Hematopoietic multipotent progenitor cell (in vitro differentiated cells): ENCODE measurements around the gene CENPX. TPM values are rescaled to one million over a fixed set of nuclear protein-coding genes. Genes with fewer than 3 reads are reported as not detected.

Source experiments
- DNase-seq, 3 donors: peaks; one replicate each; pipeline ENCODE4 v3.0.0-alpha.2; 2011 to 2015; ENCODE audit warnings: low read depth in 2 of 3, low spot score in 2 of 3
- total RNA-seq: library from RNA; depleted of rRNA; stranded (reverse); fragments of >200 nt; gene quantifications from one replicate; pipeline ENCODE4 v1.2.3, GENCODE V29; 2012

Gene CENPX
- total RNA-seq, 1 donor = 32.3 TPM

- no peak for DNase-seq
Observed at GRCh38 chr17:82000803-82001570, 21.7 kb downstream of the CENPX start.

DNA sequence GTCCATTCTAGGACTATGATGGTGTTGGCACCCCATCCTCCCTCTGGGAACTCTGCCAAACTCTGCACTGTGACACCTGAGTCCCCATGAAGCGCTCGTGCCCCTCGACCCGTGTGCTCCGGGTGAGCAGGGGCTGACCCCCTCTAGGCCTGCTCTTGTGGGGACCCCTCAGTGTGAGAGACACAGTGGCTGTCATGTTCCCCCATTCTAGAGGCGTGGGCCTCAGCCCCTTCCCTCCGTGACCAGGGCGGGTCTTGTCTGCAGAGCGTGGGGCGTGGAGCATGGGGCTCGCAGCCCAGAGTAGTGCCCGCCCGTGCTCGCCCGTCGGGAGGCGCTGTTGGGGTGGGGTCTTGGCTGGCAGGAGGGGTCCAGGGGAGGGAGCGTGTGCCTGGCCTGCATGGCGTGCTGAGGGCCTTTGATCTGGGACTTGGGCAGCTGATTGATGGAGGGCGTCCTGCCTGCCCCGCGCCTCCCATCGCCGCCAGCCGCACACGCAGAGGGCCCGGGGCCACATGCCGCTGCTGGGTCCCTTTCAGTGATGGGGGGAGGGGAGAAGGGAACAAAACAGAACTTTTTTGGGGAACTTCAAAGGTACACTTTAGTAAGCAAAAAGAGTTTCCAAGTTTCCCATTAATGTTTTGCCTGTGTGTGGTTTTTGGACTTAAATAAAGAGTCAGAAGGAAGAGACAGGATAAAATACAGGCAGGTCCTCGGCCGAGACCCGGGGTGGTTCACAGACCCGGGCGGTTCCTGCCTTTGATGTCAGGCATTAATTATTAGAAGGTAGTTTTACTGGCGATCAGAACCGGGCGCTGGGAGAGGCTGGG, 22.5 kb downstream of the CENPX start:
- DNase-seq = no peak

DNA sequence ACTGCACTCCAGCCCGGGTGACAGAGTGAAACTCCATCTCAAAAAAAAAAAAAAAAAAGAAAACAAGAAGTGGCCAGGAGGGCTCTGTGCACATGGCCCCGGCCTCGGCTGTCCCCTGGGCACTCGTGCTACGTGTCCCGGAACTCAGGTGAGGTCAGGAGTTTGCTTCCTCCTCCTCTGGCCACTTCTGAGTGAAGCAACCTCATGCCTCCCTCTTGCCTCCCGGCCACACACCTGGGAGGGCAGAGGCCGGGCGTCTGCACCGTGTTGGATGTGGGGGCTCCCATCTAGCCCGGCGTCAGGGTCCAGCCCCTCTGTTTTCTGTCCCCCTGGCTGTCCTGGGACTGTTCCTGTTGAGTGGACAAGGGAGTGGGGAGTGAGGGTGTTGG, 23.1 kb downstream of the CENPX start:
- DNase-seq = no peak

DNA sequence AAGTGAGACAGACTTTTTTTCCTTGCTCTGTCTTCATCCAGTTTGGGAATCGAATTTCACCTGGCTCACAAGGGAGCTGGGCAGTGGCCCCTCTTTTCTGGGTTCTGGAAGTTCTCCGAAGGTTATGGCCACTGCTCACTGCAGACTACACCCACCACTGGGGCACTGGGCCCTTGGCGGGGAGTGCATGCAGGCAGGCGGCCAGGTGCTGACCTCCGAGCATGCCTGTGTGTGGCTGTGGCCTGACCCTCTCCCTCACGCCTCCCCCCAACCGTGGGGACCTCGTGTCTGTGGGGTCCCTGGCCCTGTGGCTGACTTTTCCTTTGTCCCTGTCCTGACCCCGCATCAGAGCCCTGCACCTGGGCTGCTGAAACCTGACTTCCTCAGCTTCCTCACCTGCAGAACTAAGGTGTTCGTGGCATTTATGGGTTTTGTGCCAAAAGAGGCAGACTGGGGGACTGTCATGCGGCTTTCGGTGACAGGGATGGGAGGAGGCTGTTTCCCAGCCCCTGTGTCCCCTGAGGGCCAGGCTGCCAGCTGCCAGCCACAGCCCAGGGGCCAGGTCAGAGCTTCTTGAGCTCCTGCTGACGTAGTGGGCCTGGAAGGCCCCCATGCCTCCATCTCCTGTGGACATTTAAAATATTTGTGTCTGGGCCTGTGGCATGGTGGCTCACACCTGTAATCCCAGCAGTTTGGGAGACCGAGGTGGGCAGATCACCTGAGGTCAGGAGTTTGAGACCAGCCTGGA, 23.8 kb downstream of the CENPX start:
- DNase-seq = no peak

GRCh38 chr17:81998212-81998611, 24.5 kb downstream of the CENPX start:
- no peak for DNase-seq

DNA sequence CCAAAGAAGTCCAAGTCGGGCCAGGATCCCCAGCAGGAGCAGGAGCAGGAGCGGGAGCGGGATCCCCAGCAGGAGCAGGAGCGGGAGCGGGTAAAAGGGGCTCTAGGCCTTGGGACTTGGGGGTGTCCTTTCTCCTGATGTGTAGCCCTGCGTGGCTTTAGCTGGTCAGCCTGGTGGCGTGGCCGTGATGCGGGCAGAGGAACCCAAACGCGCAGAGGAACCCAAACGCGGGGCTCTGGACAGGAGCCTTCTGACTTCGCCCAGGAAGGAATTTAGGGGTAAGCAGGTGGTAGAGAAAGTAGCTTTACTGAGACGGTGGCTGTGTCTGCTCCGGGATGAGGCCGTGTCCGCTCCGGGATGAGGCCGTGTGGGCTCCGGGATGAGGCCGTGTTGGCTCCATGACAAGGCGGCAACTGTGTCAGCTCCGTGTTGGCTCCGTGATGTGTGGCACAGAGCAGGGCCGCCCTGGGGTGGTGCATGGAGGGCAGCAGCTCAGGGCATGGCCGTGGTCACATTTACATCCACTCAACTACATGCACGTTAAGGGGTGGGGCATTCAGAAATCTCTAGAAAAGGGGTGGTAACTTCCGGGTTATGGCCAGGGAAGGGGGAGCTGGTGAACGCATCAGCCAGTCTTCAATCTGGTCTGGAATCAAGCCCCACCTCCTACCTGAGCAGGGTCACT, 25.8 kb downstream of the CENPX start:
- no peak for DNase-seq

DNA sequence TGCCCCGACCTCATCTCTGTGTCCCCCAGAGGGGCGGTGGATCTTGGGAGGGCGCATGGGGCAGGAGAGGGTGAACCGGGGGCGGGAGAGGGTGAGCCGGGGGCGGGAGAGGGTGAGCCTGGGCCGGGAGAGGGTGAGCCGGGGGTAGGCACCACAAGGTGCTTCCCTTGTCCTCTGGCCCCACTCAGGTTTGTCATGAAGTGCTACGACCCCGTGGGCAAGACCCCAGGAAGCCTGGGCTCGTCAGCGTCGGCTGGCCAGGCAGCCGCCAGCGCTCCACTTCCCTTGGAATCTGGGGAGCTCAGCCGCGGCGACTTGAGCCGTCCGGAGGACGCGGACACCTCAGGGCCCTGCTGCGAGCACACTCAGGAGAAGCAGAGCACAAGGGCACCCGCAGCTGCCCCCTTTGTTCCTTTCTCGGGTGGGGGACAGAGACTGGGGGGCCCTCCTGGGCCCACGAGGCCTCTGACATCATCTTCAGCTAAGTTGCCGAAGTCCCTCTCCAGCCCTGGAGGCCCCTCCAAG, 26.4 kb downstream of the CENPX start:
- DNase-seq = no peak

DNA sequence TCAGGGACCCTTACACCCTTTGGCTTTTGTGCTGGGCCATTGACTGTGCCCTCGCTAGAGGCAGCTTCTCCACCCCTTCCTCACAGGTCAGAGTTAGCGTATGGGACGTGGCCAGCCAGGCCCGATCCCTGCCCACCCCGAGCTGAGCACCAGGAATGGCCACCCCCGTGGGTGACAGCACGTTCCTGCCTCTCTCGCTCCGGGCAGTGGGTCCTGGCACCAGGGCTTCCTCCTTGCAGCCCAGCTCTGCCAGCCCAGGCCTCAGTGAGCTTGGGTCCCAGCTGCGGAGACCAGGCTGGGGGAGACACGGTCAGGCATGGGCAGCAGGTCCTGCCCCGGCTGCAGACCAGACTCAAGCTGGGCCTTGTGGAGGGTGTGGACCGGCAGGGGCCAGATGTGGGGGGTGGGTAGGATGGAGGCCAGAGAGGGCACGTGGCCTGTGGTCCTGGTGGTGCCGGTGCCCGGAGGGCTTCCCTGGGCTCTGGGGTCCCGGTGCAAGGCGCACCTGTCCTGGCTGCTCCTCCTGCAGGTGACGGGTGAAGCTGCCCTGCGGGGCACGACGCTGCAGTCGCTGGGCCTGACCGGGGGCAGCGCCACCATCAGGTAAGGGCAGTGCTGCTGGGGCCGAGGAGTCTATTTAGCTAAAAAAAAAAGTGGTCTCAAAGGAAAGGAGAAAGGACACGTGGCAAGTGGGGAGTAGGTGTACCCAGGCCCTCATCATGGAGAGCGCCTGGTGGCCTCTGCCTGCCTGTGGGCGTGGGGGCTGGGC, 27.0 kb downstream of the CENPX start:
- no peak for DNase-seq

GRCh38 chr17:81994593-81995462, 27.9 kb downstream of the CENPX start:
- no peak for DNase-seq

GRCh38 chr17:81993729-81994592, 28.7 kb downstream of the CENPX start:
- no peak for DNase-seq

- no peak for DNase-seq
Observed at GRCh38 chr17:81992306-81993102, 30.2 kb downstream of the CENPX start.

- DNase-seq = no peak
Observed at GRCh38 chr17:81991684-81992305, 30.9 kb downstream of the CENPX start.

DNA sequence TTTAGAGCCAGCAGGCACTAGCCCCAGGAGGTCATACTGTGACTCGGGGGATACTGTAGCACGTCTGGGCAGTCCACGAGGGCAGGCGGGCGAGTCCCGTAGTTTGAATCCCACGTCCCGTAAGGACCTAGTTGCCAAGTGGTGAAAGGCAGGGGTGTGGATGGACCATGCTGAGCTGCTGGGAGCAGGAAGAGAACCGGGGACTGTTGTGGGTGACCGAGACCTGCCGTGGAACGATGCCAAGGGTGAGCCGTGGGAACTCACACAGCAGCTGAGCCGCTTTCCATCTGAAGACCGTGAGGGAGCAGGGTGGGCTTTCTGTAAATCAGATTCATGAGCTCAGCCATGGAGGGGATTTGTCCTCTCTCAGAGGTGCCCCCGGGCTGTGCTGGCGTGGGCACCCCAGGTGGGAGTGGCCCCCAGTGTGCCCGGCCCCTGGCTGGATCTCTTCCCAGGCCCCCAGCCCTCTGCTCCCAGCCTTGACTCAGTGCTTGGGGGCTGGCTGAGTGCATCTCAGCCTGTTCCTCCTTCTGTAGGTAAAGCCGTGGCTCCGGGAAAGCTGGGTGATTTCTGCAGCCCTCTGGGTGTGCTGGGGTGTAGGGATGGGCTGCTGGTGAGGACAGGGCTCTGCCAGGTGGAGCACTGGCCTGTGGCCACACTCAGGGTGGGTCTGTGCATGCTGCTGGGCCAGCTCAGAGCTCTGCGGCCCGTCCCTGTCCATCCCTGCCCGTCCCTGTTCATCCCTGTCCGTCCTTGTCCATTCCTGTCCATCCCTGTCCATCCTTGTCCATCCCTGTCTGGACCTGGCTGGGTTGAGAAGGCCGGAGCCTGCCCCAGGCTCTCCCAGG, 31.6 kb downstream of the CENPX start:
- DNase-seq = no peak

GRCh38 chr17:81987161-81987770, 35.4 kb downstream of the CENPX start:
- DNase-seq = no peak

- DNase-seq = no peak
Observed at GRCh38 chr17:81986606-81987005, 36.1 kb downstream of the CENPX start.
